ENCODE results near the gene C1QTNF1. TPM values are rescaled to one million over a fixed set of nuclear protein-coding genes. Genes with fewer than 3 reads are reported as not detected.
A peak's percentile ranks its signal among the peaks of the same experiment; 100 is the strongest.

C1QTNF1 gene, protein sequence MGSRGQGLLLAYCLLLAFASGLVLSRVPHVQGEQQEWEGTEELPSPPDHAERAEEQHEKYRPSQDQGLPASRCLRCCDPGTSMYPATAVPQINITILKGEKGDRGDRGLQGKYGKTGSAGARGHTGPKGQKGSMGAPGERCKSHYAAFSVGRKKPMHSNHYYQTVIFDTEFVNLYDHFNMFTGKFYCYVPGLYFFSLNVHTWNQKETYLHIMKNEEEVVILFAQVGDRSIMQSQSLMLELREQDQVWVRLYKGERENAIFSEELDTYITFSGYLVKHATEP
- total RNA-seq = 100 to 1,000 TPM; 377 to 765 TPM
- long read RNA-seq, transcript C1QTNF1-205 (4 exons, 1,294 nt) = minor isoform, 11 of 142 reads
- long read RNA-seq, transcript C1QTNF1-206 (4 exons, 1,672 nt) = major isoform, 15 of 142 reads
- long read RNA-seq, partial matches to known transcripts = 99 of 142 reads
- long read RNA-seq, other reads (novel, unspliced or antisense) = 6 of 142 reads

DNA sequence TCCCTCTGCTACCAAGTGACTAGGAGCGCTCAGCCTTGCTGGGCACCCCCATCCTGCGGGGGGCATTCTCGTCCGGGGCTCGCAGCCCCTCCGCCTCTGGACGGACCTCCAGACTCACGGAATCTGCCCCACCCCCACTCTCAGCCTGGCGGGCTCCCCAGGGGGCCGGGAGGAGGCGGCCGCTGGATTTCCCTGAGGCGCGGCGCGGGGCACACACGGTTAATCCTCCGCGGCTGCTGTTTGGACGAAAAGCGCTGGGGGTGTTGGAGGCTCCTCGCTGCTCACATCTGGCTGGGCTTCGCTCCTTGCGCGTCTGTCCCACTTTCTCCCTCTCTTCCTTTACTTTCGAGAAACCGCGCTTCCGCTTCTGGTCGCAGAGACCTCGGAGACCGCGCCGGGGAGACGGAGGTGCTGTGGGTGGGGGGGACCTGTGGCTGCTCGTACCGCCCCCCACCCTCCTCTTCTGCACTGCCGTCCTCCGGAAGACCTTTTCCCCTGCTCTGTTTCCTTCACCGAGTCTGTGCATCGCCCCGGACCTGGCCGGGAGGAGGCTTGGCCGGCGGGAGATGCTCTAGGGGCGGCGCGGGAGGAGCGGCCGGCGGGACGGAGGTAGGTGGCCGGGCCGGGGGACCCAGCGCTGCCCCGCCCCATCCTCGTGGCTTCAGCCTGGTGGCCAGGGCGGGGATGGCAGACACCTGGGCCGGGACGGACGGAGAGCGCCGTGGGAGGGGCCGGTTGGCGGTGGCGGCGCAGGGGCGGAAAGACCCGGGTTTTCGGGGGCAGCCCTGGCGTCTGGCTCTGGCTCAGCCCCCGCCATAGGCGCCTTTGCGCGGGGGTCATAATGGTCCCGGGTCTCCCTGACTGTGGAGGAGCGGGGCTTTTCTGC, at the start of gene C1QTNF1:
C1QTNF1 (plus strand) TSS at position 284 of the 886 bp plus-strand sequence. CDS start 19,800 bp downstream, outside the sequence.
- DNase-seq (peak; percentile 84), ATAC-seq (peak; percentile 20 to 41)
- intact Hi-C loops (cut with DNase I) = no loop called here

DNA sequence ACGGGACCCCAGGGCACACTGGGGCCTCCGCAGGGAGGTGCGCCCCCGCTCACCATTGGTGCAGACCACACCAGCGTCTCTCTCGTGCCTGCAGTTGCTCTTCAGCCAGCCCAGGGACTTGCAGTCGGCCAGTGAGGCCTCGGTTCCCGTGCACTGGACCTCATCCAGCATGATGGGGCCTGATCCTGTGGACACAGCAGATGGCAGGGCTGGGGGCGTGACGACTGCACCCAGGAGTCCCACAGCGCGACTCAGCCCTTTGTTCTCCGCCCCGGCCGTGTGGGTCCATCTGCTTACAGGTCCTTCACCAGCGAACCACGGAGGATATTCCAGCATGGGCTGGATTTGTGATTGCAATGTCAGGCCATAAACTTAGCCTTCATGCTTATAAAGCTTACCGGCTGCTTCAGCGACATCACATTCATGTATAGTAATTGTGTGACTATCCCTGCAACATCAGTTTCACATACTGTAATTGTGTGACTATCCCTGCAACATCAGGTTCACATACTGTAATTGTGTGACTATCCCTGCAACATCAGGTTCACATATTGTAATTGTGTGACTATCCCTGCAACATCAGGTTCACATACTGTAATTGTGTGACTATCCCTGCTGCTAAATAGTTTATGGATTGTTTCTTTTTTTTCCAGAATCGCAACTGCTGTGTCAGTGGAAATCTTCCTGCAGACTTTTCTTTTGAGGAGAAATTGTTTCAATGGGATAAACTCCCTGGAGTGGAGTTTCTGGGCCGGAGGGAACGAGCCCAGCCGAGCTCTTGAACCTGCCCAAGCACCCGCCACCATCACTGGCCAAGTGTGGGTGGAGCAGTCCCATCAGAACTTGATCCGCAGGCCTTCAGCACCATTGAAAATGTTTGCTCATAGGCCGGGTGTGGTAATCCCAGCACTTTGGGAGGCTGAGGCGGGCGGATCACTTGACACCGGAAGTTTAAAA, 49.1 kb upstream of the C1QTNF1 start:
- ATAC-seq = peak; percentile 24 to 43
- intact Hi-C loops (cut with DNase I) = no loop called here

DNA sequence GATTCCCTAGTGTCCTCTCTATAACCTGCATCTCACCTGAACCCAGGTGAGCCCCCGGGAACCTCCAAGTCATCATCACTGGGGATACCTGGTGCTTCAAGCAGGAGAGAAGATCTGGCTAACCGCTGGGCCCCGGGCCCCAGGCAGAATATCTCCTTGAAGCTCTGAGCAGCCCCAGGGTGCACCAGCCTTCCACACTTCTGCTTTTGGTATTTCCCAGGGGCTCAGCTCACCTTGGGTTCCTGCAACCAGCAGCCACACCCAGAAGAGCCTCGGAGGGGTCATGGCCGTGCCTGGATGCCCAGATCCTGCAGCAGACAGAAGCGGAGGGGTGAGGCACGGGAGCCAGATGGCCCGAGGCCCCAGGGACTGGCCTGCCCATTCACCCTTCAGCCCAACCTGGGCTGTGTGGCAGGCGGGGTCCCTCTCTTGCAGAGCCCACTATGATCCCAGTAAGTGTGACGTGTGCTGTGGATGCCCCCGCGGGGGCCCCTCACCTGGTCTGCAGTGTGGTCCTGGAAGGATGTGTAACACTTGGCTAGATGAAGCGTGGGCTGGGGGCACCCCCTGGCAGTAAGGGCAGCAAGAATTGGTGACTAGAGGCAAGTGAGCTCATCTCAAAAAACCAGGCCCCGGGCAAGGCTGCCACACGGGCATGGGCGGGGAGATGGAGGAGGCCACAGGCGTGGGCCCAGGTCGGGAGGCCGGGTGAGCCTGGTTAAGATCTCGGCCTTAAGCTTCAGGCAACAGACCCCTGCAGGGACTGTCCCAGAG, 46.9 kb upstream of the C1QTNF1 start:
- DNase-seq = no peak
- intact Hi-C loops (cut with DNase I) = no loop called here

More for the DNA sequence above, 49.1 kb upstream of the C1QTNF1 start:
- peak; percentile 73 for DNase-seq

DNA sequence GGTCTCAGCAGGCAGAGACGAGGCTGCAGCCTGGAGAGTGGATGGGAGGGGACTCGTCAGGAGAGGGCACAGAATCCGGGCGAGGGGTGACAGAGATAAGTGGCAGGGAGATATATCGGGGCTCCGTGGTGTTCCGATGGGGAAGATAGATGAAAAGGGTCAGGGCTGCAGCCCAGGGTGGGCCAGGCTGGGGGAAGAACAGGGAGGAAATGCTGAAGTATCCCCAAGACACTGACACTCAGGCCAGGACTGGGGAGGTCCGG, 46.4 kb upstream of the C1QTNF1 start:
- intact Hi-C loops (cut with DNase I) = no loop called here
- ATAC-seq (no peak), DNase-seq (no peak)

More for the DNA sequence above, 46.9 kb upstream of the C1QTNF1 start:
- no peak for ATAC-seq

DNA sequence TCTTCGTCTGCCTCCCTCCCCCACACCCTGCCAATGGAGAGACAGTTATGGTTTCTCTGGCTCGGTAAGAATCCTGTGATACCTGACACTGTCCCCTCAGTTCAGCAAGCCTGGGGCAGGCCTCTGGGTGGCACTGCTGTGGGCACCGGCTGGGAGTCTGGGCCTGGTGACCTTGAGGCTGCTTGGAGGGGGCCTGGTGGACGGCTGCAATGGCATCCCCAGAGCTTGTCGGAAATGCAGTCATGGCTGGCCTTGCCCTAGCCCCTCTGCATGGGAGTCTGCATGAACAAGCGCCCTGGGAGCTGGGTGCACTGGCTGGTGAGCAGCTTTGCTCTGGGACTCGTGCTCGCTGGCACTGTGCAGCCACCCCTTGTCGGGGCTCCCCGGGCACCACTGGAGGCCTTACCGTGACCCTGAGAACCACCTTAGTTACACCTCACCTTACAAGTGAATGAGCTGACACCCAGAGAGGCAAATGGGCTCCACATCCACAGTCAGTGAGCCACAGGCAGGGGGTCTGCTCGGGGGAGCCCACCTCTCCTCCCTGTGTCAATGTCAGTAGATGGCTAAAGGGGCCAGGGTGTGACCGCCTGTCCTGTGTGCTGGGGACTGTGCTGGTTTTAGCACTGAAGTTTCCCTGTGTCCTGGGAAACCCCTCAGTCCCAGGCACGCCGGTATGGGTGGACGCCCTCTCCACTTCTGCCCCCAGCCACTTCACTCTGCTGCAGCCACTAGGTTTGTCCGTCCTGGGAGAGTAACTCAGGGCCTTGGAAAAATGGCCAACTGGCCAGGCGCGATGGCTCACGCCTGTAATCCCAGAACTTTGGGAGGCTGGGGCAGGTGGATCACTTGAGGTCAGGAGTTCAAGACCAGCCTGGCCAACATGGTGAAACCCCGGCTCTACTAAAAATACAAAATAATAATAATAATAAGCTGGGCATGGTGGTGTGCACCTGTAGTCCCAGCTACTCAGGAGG, 45.7 kb upstream of the C1QTNF1 start:
- intact Hi-C loops (cut with DNase I) = no loop called here
- DNase-seq = no peak
- ATAC-seq = peak; percentile 25 to 56

DNA sequence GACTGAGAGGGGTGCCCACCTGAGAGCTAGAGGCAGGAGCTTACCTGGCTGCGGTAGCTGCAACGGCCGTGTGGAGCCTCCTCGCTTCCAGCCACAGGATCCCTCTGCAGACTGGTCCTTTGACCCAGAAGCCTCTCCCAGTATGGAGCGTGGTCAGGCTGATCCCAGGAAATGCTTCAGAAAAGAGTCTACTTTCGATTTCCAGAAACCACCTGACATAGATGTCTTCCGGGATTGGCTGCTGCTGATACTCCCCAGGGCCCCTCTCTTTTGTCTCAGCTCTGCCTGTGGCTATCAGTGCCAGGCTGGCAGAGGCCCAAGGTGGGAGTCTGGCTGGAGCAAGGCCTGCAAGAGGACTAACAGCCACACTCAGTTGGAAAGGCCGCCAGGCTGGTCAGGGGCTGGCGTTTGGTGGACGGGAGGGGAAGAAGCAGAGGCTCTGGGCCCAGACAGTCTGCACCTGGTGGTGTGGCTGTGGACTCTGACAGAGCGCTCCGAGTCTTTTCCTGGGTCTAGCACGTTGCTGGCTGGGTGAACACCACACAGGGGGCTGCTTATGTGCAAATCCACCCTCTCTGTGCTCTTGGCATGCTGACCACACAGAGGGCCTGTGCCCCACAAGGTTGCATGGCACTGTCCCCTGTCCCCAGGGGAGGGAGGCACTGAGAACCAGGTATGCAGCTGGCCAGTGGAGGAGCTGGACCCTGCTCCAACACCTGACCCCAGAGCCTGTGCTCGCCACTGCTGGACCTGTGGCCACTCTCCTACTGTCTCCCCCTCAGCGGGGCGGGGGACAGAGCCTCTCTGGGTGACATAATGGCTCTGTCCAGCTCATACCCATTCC, 44.0 kb upstream of the C1QTNF1 start, which contains the start of gene LGALS3BP:
LGALS3BP (minus strand) TSS at position 144 of the 844 bp plus-strand sequence. CDS start 2,732 bp downstream, outside the sequence.
- ATAC-seq (peak; percentile 88), DNase-seq (peak; percentile 81)
- intact Hi-C loops (cut with DNase I) = no loop called here

DNA sequence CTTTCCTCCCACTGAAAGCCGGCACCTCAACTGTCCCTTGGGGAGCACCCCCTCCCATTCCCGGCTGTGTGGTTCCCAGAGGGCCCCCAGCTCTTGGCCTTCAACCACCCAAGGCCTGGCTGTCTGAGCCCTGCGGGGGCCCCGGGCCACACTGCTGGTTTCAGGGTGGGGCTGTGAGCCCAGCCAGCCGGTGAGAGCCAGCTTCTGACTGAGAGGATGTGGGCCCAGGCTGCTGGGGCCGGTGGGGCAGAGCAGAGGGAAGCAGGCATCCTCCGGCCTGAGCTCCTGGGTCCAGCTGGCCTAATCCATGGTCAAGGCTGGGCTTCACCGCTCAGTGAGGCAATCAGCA, 43.4 kb upstream of the C1QTNF1 start:
- DNase-seq (no peak), ATAC-seq (no peak)
- intact Hi-C loops (cut with DNase I) = no loop called here

DNA sequence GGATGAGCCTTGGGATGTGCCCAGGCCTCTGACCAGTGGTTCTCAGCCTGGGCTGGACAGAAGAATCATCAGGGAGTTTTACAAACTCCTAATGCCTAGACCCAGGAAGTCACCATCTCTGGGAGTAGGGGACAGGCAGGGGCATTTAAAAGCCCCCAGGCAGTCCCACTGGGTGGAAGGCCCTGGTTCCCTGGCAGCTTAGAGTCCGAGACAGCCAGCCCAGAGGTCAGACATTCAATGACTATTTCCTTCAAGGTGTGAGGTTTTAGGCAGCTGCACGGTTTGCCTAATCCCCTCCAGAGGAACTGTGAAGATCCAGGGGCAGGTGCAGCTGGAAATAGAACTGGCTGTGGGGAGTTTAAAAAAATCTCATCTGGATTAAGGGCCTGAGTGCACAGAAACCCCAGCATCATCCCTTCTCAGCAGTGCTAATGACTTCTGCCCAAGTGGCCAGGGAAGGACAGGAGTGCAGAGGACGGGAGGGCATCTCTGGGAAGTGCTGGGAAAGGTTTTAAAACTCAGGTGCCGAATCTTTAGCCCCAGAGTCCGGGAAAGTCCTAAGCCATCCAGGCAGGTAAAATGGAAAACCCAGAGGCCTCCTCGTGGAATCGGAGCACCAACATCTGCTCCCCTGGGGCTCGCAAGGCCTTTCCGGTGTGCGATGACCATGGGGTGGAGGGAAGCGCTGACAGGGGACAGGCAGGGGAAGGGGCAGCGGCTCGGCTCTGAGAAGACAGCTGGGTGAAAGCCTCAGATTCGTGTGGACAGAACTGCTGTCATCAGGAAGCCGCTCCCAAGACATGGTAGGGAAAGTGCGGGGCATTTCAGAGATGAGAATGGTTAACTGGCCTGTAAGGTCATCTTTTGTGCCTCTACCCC, 42.7 kb upstream of the C1QTNF1 start:
- DNase-seq = no peak

DNA sequence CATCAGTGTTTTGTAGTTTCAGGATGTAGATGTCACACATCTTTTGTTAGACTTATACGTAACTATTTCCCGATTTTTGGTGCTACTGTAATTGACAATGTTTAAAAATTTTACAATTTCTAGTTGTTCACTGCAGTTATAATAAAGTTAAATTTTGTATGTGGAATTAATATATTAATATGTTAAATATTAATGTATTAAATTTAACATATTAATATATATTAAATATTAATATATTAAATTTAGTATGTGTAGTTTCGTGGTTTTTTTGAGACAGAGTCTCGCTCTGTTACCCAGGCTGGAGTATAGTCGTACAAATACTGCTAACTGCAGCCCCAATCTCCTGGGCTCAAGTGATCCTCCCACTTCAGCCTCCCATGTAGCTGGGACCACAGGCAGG, 38.6 kb upstream of the C1QTNF1 start:
- DNase-seq (no peak), ATAC-seq (no peak)
- intact Hi-C loops (cut with DNase I) = no loop called here

More for the DNA sequence above, 42.7 kb upstream of the C1QTNF1 start:
- intact Hi-C loops (cut with DNase I) = no loop called here
- ATAC-seq = no peak

DNA sequence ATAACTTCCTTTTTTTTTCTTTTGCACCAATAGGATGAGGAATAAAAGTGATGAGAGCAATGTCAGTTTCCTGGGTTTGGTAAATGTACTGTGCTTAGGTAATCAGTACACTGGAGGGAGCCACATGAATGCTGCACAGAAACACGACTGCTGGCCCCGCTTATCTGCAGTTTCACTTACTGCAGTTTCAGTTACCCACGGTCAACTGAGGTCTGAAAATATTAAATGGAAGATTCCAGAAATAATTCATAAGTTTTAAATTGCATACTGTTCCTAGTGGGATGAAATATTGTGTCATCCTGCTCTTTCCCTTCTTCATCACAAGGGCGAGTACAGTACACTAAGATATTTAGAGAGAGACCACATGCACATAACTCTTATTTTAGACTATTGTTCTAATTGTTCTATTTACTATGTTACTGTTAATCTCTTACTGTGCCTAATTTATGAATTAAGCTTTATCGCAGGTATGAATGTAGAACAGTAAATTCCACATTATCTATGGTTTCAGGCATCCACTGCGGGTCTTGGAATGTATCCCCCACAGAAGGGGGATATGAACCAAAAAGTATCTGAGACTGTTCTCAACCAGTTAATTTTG, 37.8 kb upstream of the C1QTNF1 start:
- intact Hi-C loops (cut with DNase I) = no loop called here
- ATAC-seq (peak; percentile 78 to 81), DNase-seq (no peak)

DNA sequence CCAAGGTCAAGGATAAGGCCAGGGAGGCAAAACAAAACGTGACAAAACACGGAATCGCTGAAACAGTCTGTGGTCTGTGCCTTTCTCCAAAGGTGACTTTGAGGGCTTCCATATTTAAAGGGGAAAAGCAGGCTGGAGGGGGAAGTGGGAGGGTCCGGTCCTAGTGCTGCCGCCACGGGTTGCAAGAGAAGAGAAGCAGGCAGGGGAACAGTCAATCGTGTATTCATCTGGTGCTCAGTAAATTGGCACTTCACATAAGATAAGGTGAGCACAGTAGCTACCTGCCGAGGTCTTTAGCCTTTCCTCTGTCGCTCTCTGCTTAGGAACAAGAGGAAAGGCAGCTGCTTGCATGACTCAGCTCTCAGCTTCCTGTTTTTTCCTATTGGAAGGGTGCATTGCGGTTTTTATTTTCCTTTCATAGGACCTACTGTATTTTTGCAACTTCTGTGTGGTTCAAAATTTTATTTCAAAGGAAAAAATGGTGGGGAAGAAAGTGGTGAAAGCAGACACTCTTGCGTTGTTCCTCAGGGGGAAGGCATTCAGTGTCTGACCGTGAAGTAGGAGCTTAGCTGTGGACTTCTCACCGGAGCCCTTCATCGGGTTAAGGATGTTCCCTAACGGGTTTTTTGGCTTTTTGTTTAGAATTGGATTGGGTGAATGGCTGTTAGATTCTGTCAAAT, 37.2 kb upstream of the C1QTNF1 start:
- DNase-seq = no peak
- intact Hi-C loops (cut with DNase I) = no loop called here
- ATAC-seq = peak; percentile 68 to 75

DNA sequence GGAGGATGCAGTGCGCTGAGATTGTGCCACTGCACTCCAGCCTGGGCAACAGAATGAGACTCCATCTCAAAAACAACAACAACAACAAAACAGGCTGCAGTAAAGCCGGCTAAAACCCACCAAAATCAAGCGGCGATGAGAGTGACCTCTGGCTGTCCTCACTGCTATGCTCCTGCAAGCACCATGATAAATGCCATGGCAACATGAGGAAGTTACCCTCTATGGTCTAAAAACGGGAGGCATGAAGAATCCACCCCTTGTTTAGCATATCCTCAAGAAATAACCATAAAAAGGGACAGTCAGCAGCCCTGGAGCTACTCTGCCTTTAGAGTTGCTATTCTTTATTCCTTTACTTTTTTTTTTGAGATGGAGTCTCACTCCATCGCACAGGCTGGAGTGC, 35.8 kb upstream of the C1QTNF1 start:
- no peak for DNase-seq
- intact Hi-C loops (cut with DNase I) = no loop called here
- peak in 1 of 2 donors; percentile 21 for ATAC-seq

DNA sequence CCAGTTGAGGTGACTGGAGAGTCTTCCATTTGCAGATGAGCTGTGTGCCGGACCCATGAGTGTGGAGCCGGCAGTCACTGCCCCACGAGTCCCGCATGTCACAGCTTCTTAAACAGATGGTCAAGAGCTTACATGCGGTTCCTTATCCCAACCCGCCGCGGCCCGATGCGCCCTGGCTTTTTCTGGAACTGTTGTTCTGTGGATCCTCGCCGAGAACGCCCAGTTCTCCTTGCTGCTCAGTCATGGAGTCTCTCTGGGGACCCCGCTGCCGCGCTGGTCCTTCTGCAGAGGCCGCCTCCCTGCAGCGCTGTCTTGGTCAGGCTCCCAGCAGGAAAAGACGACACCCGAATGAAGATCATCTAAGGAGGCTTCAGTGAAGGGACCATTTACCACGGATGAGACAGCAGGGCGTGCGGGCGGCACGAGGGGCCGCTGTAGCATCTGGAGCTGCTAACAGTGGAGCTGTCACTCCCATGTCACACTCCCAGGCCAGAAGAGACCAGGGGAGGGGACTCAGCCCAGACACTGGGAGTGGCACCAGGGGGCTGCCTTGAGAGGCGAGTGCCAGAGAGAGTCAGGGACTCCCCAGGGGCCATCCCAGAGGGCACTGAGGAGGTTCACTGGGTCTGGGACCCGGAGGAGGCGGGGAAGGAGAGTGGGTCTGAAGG, 33.5 kb upstream of the C1QTNF1 start:
- DNase-seq (peak; percentile 25), ATAC-seq (no peak)
- intact Hi-C loops (cut with DNase I) = no loop called here

Data from left cardiac atrium (tissue), 4 donors.